GM12878 (cell line): Measurements from ENCODE around the gene CLDN10. TPM values are rescaled to one million over a fixed set of nuclear protein-coding genes. Genes with fewer than 3 reads are reported as not detected.

Experiments
- ATAC-seq: fragments of 200-7000 bp; cut with Tn5 transposase; 3 replicates; pipeline ENCODE4 v1.9.1; 2020; ENCODE audit warnings: mild to moderate bottlenecking, moderate library complexity
- BruUV-seq: library from RNA; stranded (reverse); fragments of 400-500 nt; replicated peaks from 2 replicates; lab custom pipeline; 2021; lab: Mats Ljungman, UMichigan
- CTCF ChIA-PET: fragments of 300-600 bp; sonication (Branson Sonifier 250); formaldehyde crosslinking; extraction: SDS; loops from one replicate; lab custom pipeline; 2021; ENCODE audit warnings: inconsistent platforms; lab: Yijun Ruan, JAX
- POLR2A ChIA-PET: fragments of 350-600 bp; formaldehyde crosslinking; extraction: SDS; loops from one replicate; lab custom pipeline; 2021; ENCODE audit warnings: inconsistent platforms; lab: Charles Lee
- RAD21 ChIA-PET: fragments of 300-600 bp; sonication (Branson Sonifier 250); formaldehyde crosslinking; loops from one replicate; lab custom pipeline; 2023; ENCODE audit warnings: antibody characterized with exemption; ENCODE audit not compliant: unreplicated experiment; lab: Charles Lee
- SMC1A ChIA-PET: fragments of 300-600 bp; sonication (Branson Sonifier 250); formaldehyde crosslinking; loops from one replicate; lab custom pipeline; 2023; ENCODE audit not compliant: unreplicated experiment, uncharacterized antibody; lab: Charles Lee
- DNase-seq: peaks from one replicate; pipeline ENCODE4 v3.0.0-alpha.2; 2011; ENCODE audit warnings: low read depth, low spot score
- FAIRE-seq: peaks from 3 replicates; lab custom pipeline; 2011; peaks lifted over from hg19 to GRCh38; lab: Jason Lieb, UNC
- H2AFZ ChIP-seq: 2 replicates; pipeline ENCODE4 v1.6.0; 2011; ENCODE audit warnings: low read depth, low read length, control low read depth; ENCODE audit not compliant: control insufficient read depth
- H3K27ac ChIP-seq: 2 replicates; pipeline ENCODE4 v1.5.1; 2011; ENCODE audit warnings: control low read depth; ENCODE audit not compliant: control insufficient read depth, insufficient read depth
- H3K27me3 ChIP-seq, 2 experiments: replicated peaks in 1 of 2; 2 replicates each; pipeline versions ENCODE4 v1.6.0 to v1.6.1; 2011; ENCODE audit warnings: low read length in 1 of 2; ENCODE audit not compliant: control insufficient read depth in 2 of 2, insufficient read depth in 2 of 2
- H3K36me3 ChIP-seq, 2 experiments: 2 replicates each; pipeline ENCODE4 v1.5.1; 2011; ENCODE audit warnings: low read length in 1 of 2; ENCODE audit not compliant: control insufficient read depth in 2 of 2, insufficient read depth in 2 of 2
- H3K4me1 ChIP-seq: 2 replicates; pipeline ENCODE4 v1.6.1; 2011; ENCODE audit warnings: mild to moderate bottlenecking, low read length, moderate library complexity, mixed read lengths; ENCODE audit not compliant: control insufficient read depth, insufficient read depth
- H3K4me2 ChIP-seq: 2 replicates; pipeline ENCODE4 v1.6.0; 2011; ENCODE audit warnings: control low read depth; ENCODE audit not compliant: control insufficient read depth, insufficient read depth
- H3K4me3 ChIP-seq: fragments of 200-600 bp; sonication (generic); 2 replicates; pipeline ENCODE4 v1.5.1; 2016
- H3K79me2 ChIP-seq: 2 replicates; pipeline ENCODE4 v1.6.0; 2011; ENCODE audit warnings: low read length; ENCODE audit not compliant: control insufficient read depth, insufficient read depth
- H3K9ac ChIP-seq: 2 replicates; pipeline ENCODE4 v1.8.0; 2011; ENCODE audit warnings: low read length, control low read depth, mixed read lengths; ENCODE audit not compliant: control insufficient read depth, insufficient read depth
- H3K9me3 ChIP-seq: replicated peaks from 3 replicates; pipeline ENCODE4 v1.5.1; 2011; ENCODE audit warnings: mild to moderate bottlenecking, low read length; ENCODE audit not compliant: control insufficient read depth, insufficient read depth
- H4K20me1 ChIP-seq: 2 replicates; pipeline ENCODE4 v1.6.0; 2011; ENCODE audit not compliant: control insufficient read depth, insufficient read depth
- ATF3 ChIP-seq: IDR thresholded peaks from 2 replicates; pipeline ENCODE4 v1.6.1; 2011; ENCODE audit warnings: low read depth, mild to moderate bottlenecking, low read length, moderate library complexity, borderline replicate concordance; ENCODE audit errors: extremely low read depth
- CBFB ChIP-seq: IDR thresholded peaks from 2 replicates; pipeline ENCODE4 v1.6.1; 2016; ENCODE audit warnings: antibody characterized with exemption, low read depth
- E2F8 ChIP-seq: fragments of 450-650 bp; IDR thresholded peaks from 2 replicates; pipeline ENCODE4 v1.6.1; 2018; ENCODE audit warnings: mild to moderate bottlenecking, low read depth, moderate library complexity; ENCODE audit not compliant: partially characterized antibody
- MEF2B ChIP-seq: fragments of 450-650 bp; IDR thresholded peaks from 2 replicates; pipeline ENCODE4 v1.6.1; 2018; ENCODE audit warnings: mild to moderate bottlenecking, moderate library complexity; ENCODE audit not compliant: partially characterized antibody, poor library complexity, severe bottlenecking
- POLR2A ChIP-seq: IDR thresholded peaks from 2 replicates; pipeline ENCODE4 v1.6.1; 2011; ENCODE audit warnings: low read depth, mild to moderate bottlenecking, low read length
- POLR2AphosphoS2 ChIP-seq: IDR thresholded peaks from 2 replicates; pipeline ENCODE4 v1.6.1; 2011; ENCODE audit warnings: low read depth, mild to moderate bottlenecking, low read length, improper control_type of control experiment, moderate library complexity
- RAD51 ChIP-seq: fragments of 450-650 bp; IDR thresholded peaks from 2 replicates; pipeline ENCODE4 v1.6.1; 2016; ENCODE audit warnings: moderate library complexity, mild to moderate bottlenecking, inconsistent platforms
- RBBP5 ChIP-seq: fragments of 200-600 bp; sonication (generic); conservative IDR thresholded peaks from 2 replicates; pipeline ENCODE4 v1.6.1; 2016
- TARDBP ChIP-seq: IDR thresholded peaks from 2 replicates; pipeline ENCODE4 v1.6.1; 2016; ENCODE audit warnings: borderline replicate concordance
- USF1 ChIP-seq: IDR thresholded peaks from 2 replicates; pipeline ENCODE4 v1.6.1; 2011; ENCODE audit warnings: borderline replicate concordance, low read depth, mild to moderate bottlenecking, moderate library complexity, mixed read lengths, low read length; ENCODE audit not compliant: insufficient read depth; ENCODE audit errors: extremely low read length
- WGBS: methylation state at CpG from one replicate; pipeline ENCODE4 v1.1.6; 2016; ENCODE audit warnings: low lambda C conversion rate; ENCODE audit not compliant: insufficient replicate concordance, insufficient coverage; ENCODE audit errors: missing lambda C conversion rate; 5-methylcytosine and 5-hydroxymethylcytosine counted together
- in situ Hi-C: fragments of 300-500 bp; cut with MboI; formaldehyde crosslinking; loops from 9 replicates; pipeline ENCODE4 v1.14.3; 2018; ENCODE audit warnings: mixed read lengths
- intact Hi-C: fragments of 100-400 bp; cut with micrococcal nuclease; formaldehyde crosslinking; loops from one replicate; pipeline ENCODE4 v1.14.2; 2022; ENCODE audit not compliant: unreplicated experiment
- polyA plus RNA-seq, 11 experiments: library from polyadenylated mRNA; depleted of rRNA in 4 of 11; unstranded in 6 of 11; stranded (reverse) in 5 of 11; fragments of >200 nt; fragmentation: Nextera tagmentation in 4 of 11; fragmentation: Illumina TruSeq in 1 of 11; extraction: Ambion mirVana in 4 of 11; extraction: Trizol in 1 of 11; gene quantifications; 1 replicate in 1 of 11; 2 replicates in 10 of 11; pipeline versions ENCODE4 v1.2.1 to v1.2.3, GENCODE V29; 2011 to 2016; ENCODE audit warnings: inconsistent platforms in 2 of 11, missing spikeins in 2 of 11, low read depth in 1 of 11
- total RNA-seq, 4 experiments: library from RNA; depleted of rRNA in 3 of 4; stranded (reverse); fragments of >200 nt in 3 of 4; fragmentation: Illumina TruSeq in 1 of 4; extraction: Trizol in 1 of 4; gene quantifications; 2 replicates each; pipeline versions ENCODE4 v1.2.1 to v1.2.3, GENCODE V29; 2013 to 2021

The CLDN10 gene
- total and polyA plus RNA-seq, 10 of the 15 experiments (the other 5 are each of a cell fraction or from before 2014, with no cell fraction given), result not detected

GRCh38 chr13:95512424-95512823 is 40.1 kb upstream of the CLDN10 start:
- TF ChIP-seq ATF3, result no peak
- CTCF ChIA-PET, result interaction anchor here (1.0 kb wide), 1 partner anchor 11 kb away, joined by 3 read pairs; no protein-coding TSS in a partner anchor

GRCh38 chr13:95512957-95513356 is 39.6 kb upstream of the CLDN10 start:
- BruUV-seq, result no TSS peak
- ChIA-PET RAD21 (no interaction called here), POLR2A (no interaction called here), SMC1A (no interaction called here), CTCF (interaction anchor here (0.6 to 1.0 kb wide), 2 partner anchors 11 to 1054 kb away, joined by 3 read pairs; no protein-coding TSS in a partner anchor)
- H3K27me3 ChIP-seq, result no peaks in the 10 kb centered on the region
- no peaks in the 10 kb centered on the region for H3K36me3 ChIP-seq
- H3K9me3 ChIP-seq, result no peaks in the 10 kb centered on the region
- no peaks in the 10 kb centered on the region for H3K79me2 ChIP-seq
- H3K4me2 ChIP-seq, result no peak overlapping the region
- no peaks in the 10 kb centered on the region; the same call in 1 of the 2 replicates for H3K4me1 ChIP-seq
- H2AFZ ChIP-seq, result no peak overlapping the region
- in situ Hi-C loops, result no loop called here
- no peaks in the 10 kb centered on the region for H4K20me1 ChIP-seq
- ATAC-seq, result no peak
- FAIRE-seq, result no peak
- no peak overlapping the region for H3K4me3 ChIP-seq
- WGBS, result 100% methylated on average over 1 of the region's 1 CpG
- intact Hi-C loops, result no loop called here
- no peak for DNase-seq
- no peak overlapping the region for H3K27ac ChIP-seq
- H3K9ac ChIP-seq, result no peak overlapping the region
- TF ChIP-seq MEF2B, result no peak
- TF ChIP-seq POLR2A, result no peak
- no peak for TF ChIP-seq RBBP5
- no peak for TF ChIP-seq E2F8
- no peak for TF ChIP-seq USF1
- TF ChIP-seq RAD51, result no peak
- TF ChIP-seq TARDBP, result no peak
- TF ChIP-seq CBFB, result no peak
- no peak for TF ChIP-seq POLR2AphosphoS2

More at GRCh38 chr13:95512424-95512823, 40.1 kb upstream of the CLDN10 start:
- ChIA-PET POLR2A (no interaction called here), SMC1A (no interaction called here), RAD21 (no interaction called here)
- H3K4me1 ChIP-seq, result no peaks in the 10 kb centered on the region; the same call in 1 of the 2 replicates
- no peak overlapping the region for H2AFZ ChIP-seq
- no peak overlapping the region for H3K4me2 ChIP-seq
- H3K36me3 ChIP-seq, result no peaks in the 10 kb centered on the region
- no peak overlapping the region for H3K9ac ChIP-seq
- H3K4me3 ChIP-seq, result no peak overlapping the region
- FAIRE-seq, result no peak
- H3K79me2 ChIP-seq, result no peaks in the 10 kb centered on the region
- H3K27me3 ChIP-seq, result no peaks in the 10 kb centered on the region
- H4K20me1 ChIP-seq, result no peaks in the 10 kb centered on the region
- no peak for DNase-seq
- H3K27ac ChIP-seq, result no peak overlapping the region
- H3K9me3 ChIP-seq, result no peaks in the 10 kb centered on the region
- BruUV-seq, result no TSS peak
- WGBS, result 46% methylated on average over 3 of the region's 3 CpGs
- intact Hi-C loops (no loop called here), in situ Hi-C loops (no loop called here)
- ATAC-seq, result peak; percentile 61
